Measurements from ENCODE around the gene STOX1. TPM values are rescaled to one million over a fixed set of nuclear protein-coding genes. Genes with fewer than 3 reads are reported as not detected.

STOX1 gene
- total RNA-seq, 1 experiment from 2014 or later = 1.4 TPM

Other genes with a start within 250 kb of the STOX1 start
- 64.9 and 92.1 TPM in 2 replicates for gene CCAR1, start 106.3 kb upstream of the STOX1 start, total RNA-seq (2014; rRNA removed)
- 40.4 and 41.4 TPM in 2 replicates for gene DDX50, start 73.8 kb downstream of the STOX1 start, total RNA-seq (2014; rRNA removed)
- gene DDX21, start 128.6 kb downstream of the STOX1 start, total RNA-seq (2014; rRNA removed) = 159 and 169 TPM in 2 replicates
- gene KIFBP, start 161.3 kb downstream of the STOX1 start, total RNA-seq (2014; rRNA removed) = 65.9 and 72.9 TPM in 2 replicates

Data from PC-3 (cell line).